ENCODE results near the gene TPGS2. TPM values are rescaled to one million over a fixed set of nuclear protein-coding genes. Genes with fewer than 3 reads are reported as not detected.

Gene TPGS2
- total RNA-seq, 1 experiment from 2014 or later: 40.9 TPM

DNA sequence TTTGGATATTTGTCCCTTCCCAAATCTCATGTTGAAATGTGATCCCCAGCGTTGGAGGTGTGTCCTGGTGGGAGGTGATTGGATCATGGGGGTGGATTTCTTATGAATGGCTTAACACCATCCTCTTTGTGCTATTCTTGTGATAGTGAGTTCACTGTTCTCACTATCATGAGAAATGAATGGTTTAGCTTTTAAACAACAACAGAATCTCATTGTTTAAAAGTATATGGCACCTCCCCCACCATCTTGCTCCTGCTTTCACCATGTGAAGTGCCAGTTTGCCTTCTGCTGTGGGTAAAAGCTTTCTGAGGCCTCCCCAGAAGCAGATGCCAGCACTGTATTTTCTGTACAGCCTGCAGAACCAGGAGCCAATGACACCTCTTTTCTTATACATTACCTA is 38.3 kb upstream of the TPGS2 start:
- CTCF ChIA-PET: no interaction called here

GRCh38 chr18:36862182-36862581 is 33.4 kb upstream of the TPGS2 start:
- intact Hi-C loops (cut with micrococcal nuclease): no loop called here
- Mint-ChIP-seq H3K36me3 (ENCODE audit: insufficient read depth, unreplicated experiment) (no peaks in the 10 kb centered on the region), H3K27ac (ENCODE audit: low read depth, unreplicated experiment) (no peak overlapping the region), H3K4me1 (ENCODE audit: insufficient read depth, unreplicated experiment) (no peaks in the 10 kb centered on the region), H3K4me3 (ENCODE audit: unreplicated experiment) (no peak overlapping the region), H3K9me3 (ENCODE audit: unreplicated experiment) (no peaks in the 10 kb centered on the region), H3K27me3 (ENCODE audit: insufficient read depth, unreplicated experiment) (no peaks in the 10 kb centered on the region)
- no peak for DNase-seq (ENCODE audit: unreplicated experiment)
- BruUV-seq (replicated peaks): no TSS peak
- POLR2A ChIA-PET: no interaction called here
- TF ChIP-seq, protein P1, sequence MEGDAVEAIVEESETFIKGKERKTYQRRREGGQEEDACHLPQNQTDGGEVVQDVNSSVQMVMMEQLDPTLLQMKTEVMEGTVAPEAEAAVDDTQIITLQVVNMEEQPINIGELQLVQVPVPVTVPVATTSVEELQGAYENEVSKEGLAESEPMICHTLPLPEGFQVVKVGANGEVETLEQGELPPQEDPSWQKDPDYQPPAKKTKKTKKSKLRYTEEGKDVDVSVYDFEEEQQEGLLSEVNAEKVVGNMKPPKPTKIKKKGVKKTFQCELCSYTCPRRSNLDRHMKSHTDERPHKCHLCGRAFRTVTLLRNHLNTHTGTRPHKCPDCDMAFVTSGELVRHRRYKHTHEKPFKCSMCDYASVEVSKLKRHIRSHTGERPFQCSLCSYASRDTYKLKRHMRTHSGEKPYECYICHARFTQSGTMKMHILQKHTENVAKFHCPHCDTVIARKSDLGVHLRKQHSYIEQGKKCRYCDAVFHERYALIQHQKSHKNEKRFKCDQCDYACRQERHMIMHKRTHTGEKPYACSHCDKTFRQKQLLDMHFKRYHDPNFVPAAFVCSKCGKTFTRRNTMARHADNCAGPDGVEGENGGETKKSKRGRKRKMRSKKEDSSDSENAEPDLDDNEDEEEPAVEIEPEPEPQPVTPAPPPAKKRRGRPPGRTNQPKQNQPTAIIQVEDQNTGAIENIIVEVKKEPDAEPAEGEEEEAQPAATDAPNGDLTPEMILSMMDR (IDR thresholded peaks at IDR 0.05; ENCODE audit: unreplicated experiment): no peak
- CTCF ChIA-PET: interaction anchor here (0.7 kb wide), 1 partner anchor 16 kb away, joined by 3 read pairs; no protein-coding TSS in a partner anchor

More for the DNA sequence above, 38.3 kb upstream of the TPGS2 start:
- DNase-seq (ENCODE audit: unreplicated experiment): no peak
- POLR2A ChIA-PET: no interaction called here
- intact Hi-C loops (cut with micrococcal nuclease): no loop called here
- no peaks in the 10 kb centered on the region for H3K9me3 Mint-ChIP-seq (ENCODE audit: unreplicated experiment)
- TF ChIP-seq, protein P1 (IDR thresholded peaks at IDR 0.05; ENCODE audit: unreplicated experiment): no peak
- no peaks in the 10 kb centered on the region for H3K36me3 Mint-ChIP-seq (ENCODE audit: insufficient read depth, unreplicated experiment)
- H3K27me3 Mint-ChIP-seq (ENCODE audit: insufficient read depth, unreplicated experiment): no peaks in the 10 kb centered on the region
- H3K4me3 Mint-ChIP-seq (ENCODE audit: unreplicated experiment): no peak overlapping the region
- H3K27ac Mint-ChIP-seq (ENCODE audit: low read depth, unreplicated experiment): no peak overlapping the region
- H3K4me1 Mint-ChIP-seq (ENCODE audit: insufficient read depth, unreplicated experiment): no peaks in the 10 kb centered on the region
- no TSS peak for BruUV-seq (replicated peaks)

- TF ChIP-seq, protein P1 (IDR thresholded peaks at IDR 0.05; ENCODE audit: unreplicated experiment): no peak
- ChIA-PET POLR2A (no interaction called here), CTCF (no interaction called here)
- Mint-ChIP-seq H3K27ac (ENCODE audit: low read depth, unreplicated experiment) (no peak overlapping the region), H3K9me3 (ENCODE audit: unreplicated experiment) (peaks cover 6% of the 10 kb centered on the region), H3K36me3 (ENCODE audit: insufficient read depth, unreplicated experiment) (peaks cover 7% of the 10 kb centered on the region), H3K4me1 (ENCODE audit: insufficient read depth, unreplicated experiment) (no peaks in the 10 kb centered on the region), H3K27me3 (ENCODE audit: insufficient read depth, unreplicated experiment) (no peaks in the 10 kb centered on the region), H3K4me3 (ENCODE audit: unreplicated experiment) (no peak overlapping the region)
- intact Hi-C loops (cut with micrococcal nuclease): no loop called here
- no peak for DNase-seq (ENCODE audit: unreplicated experiment)
- BruUV-seq (replicated peaks): no TSS peak
These were observed 28.0 kb upstream of the TPGS2 start for GRCh38 chr18:36856815-36857214.

DNA sequence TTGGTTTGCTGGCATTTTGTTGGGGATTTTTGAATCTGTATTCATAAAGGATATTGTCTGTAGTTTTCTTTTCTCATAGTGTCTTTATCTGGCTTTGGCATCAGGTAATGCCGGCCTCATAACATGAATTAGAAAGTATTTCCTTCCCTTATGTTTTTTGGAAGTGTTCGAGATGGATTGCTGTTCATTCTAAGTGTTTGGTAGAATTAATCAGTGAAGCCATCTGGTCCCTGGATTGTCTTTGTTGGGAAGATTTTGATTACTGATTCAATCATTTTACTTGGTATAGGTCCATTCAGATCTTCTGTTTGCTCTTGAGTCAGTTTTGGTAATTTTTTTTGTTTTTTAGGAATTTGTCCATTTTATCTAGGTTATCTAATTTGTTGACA is 22.4 kb upstream of the TPGS2 start:
- ChIA-PET CTCF (no interaction called here), POLR2A (interaction anchor here (1.1 kb wide), 1 partner anchor 22 kb away, joined by 4 read pairs; the partner anchor contains the start of genes KIAA1328 and TPGS2)
- intact Hi-C loops (cut with micrococcal nuclease): no loop called here
- Mint-ChIP-seq H3K27ac (ENCODE audit: low read depth, unreplicated experiment) (no peak overlapping the region), H3K36me3 (ENCODE audit: insufficient read depth, unreplicated experiment) (peaks cover 7% of the 10 kb centered on the region), H3K4me3 (ENCODE audit: unreplicated experiment) (no peak overlapping the region), H3K4me1 (ENCODE audit: insufficient read depth, unreplicated experiment) (peaks cover 7% of the 10 kb centered on the region), H3K9me3 (ENCODE audit: unreplicated experiment) (peaks cover 6% of the 10 kb centered on the region), H3K27me3 (ENCODE audit: insufficient read depth, unreplicated experiment) (no peaks in the 10 kb centered on the region)
- no peak for DNase-seq (ENCODE audit: unreplicated experiment)
- BruUV-seq (replicated peaks): no TSS peak
- TF ChIP-seq, protein P1 (IDR thresholded peaks at IDR 0.05; ENCODE audit: unreplicated experiment): no peak

Measured in MCF 10A (cell line).